ENCODE measurements around the gene BPTF.
"Not testable (repeated sequence)": the region's sequence is repeated elsewhere in the genome, so short reads cannot be mapped to it uniquely, and the experiment has no call there.

The BPTF gene

DNA sequence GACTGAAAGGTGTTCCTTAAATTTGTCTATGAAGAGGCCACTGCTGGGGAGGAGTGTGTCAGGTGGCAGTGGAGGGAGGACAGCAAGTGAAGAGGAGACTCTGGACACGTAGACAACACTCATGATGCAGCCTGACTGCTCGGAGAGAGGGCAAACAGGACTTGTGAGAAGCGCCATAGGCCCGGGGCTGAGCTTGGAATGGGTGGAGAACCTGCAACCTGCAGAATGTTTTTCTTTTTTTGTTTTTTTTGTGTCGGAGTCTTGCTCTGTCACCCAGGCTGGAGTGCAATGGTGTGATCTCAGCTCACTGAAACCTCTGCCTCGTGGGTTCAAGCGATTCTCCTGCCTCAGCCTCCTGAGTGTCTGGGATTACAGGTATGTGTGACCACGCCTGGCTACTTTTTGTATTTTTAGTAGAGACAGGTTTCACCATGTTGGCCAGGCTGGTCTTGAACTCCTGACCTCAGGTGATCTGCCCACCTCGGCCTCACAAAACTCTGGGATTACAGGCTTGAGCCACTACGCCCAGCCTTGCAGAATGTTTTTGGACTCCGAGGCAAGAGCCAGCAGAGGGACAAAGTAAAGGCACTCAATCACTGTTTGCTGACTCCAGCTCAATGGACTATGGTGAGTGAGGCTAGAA is 189.9 kb downstream of the BPTF start:
- DNase-seq (ENCODE audit: low spot score), result no peak

DNA sequence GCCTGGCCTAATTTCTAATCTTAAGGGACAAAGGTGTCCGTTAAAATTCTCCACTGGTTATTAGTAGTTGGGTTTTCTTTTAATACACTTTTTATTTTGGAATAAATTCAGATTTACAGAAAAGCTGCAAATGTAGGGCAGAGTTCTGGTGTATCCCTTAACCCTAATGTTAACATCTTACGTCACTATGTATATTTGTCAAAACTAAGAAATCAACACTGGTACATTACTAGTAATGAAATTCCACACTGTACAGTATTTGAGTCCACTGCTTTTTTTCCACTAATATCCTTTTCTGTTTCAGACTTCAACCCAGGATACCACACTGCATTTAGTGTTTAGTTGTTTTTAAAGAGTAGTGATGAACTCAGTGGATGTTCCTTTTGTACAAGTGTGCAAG is 191.5 kb downstream of the BPTF start:
- no peak for DNase-seq (ENCODE audit: low spot score)

DNA sequence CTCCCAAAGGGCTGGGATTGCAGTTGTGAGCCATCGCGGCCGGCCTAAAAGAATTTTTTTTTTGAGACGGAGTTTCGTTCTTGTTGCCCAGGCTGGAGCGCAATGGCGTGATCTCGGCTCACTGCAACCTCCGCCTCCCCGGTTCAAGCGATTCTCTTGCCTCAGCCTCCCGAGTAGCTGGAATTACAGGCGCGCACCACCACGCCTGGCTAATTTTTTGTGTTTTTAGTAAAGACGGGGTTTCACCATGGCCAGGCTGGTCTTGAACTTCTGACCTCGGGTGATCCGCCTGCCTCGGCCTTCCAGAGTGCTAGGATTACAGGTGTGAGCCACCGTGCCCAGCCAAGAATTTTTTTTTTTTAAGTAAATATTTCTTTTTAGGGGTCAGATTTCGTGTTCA is 193.2 kb downstream of the BPTF start:
- DNase-seq (ENCODE audit: low spot score), result not testable (repeated sequence)

DNA sequence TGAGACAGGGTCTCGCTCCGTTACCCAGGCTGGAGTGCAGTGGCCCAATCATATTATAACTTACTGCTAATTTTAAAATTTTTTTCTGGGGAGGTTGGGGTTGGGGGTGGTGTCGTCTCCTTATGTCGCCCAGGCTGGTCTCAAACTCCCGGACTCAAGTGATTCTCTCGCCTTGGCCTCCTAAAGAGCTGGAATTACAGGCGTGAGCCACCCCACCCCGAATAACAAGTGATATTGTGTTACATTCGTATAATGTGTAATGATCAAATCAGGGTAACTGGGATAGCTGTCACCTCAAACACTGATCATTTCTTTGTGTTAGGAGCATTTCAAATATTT is 194.0 kb downstream of the BPTF start:
- DNase-seq (ENCODE audit: low spot score), result no peak

DNA sequence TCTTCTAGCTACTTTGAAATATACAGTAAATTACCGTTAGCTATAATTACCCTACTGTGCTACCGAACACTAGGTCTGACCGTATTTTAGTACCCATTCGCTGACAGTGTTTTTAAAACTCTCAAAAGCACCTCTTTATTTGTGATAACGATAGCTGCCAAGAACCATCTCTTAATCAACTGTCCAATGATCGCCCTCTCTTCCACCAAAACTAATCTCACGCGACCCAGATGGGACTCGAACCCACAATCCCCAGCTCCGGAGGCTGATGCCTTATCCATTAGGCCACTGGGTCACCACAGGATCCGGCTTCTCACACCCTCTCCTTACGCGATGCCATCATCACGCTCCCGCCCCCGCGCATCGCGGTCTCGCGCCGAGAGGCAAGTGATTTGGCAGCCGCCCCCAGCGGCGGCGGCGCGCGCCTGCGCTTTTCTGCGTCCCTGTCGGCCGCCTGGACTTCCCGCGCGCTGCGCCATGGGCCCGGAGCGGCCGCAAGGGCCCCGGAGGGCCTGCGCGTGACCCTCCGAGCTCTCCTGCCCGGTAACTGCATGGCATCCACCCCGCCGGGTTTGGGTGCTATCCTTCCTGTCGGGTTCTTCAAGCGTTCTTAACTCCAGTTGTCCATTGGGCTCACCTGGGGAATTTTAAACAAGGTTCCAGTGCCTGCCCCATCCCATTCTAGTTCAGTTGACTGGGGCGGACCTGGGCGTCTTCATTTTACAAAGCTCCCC is 194.5 kb downstream of the BPTF start:
- DNase-seq (ENCODE audit: low spot score), result peak; percentile 98

DNA sequence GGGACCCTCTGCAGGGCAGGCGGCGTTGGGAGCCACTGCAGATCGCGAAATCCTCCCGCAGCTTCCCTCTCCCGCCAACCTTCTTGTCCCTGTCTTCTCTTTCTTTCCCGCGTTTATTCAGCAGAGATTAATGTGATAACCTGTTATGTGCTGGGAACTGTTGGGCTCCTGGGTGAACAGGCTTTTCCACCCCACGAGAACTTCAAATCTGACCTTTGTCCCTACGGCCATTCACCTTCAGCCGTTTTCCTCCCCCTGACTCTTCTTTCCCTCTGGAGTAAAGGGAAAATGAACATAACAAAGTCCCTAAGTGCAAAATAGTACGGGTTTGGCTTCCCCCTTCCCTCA is 195.1 kb downstream of the BPTF start:
- no peak for DNase-seq (ENCODE audit: low spot score)

DNA sequence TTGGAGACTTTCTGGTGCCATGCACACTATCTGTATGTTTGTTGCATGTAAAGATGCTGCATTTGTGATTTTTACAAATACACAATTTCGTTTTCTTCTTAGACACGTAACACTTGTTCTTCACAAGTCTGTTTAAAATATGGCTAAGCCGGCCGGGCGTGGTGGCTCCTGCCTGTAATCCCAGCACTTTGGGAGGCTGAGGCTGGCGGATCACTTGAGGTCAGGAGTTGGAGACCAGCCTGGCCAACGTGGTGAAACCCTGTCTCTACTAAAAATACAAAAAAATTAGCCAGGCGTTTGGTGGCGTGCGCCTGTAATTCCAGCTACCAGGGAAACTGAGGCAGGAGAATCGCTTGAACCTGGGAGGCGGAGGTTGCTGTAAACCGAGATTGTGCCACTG is 195.5 kb downstream of the BPTF start:
- not testable (repeated sequence) for DNase-seq (ENCODE audit: low spot score)

DNA sequence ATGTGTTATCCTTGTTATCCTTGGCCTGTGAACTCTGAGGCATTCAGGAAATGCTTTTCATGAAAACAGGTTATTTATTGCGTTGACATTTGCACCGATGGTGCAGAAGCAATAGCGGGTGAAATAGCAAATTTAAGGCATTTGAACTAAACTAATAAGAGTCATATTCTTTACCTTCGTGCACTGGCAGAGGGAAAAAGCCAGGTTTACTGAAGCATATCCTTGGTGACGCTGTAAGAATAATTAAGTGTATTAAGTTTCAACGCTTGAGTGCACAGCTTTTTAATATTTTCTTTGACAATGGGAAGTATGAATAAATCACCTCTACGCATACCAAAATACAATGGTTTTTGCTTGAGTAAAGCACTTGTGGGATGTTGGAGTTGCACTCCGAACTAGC is 196.7 kb downstream of the BPTF start:
- no peak for DNase-seq (ENCODE audit: low spot score)

DNA sequence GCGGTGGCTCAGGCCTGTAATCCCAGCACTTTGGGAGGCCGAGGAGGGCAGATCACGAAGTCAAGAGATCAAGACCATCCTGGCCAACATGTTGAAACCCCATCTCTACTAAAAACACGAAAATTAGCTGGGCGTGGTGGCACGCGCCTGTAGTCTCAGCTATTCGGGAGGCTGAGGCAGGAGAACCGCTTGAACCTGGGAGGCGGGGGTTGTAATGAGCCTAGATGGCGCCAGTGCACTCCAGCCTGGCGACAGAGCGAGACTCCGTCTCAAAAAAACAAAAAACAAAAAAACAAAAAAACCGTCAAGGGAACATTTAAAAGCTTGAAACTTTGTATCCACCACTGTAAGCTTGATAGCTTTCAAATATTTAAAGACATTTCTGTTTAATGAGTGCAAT is 197.2 kb downstream of the BPTF start:
- not testable (repeated sequence) for DNase-seq (ENCODE audit: low spot score)

DNA sequence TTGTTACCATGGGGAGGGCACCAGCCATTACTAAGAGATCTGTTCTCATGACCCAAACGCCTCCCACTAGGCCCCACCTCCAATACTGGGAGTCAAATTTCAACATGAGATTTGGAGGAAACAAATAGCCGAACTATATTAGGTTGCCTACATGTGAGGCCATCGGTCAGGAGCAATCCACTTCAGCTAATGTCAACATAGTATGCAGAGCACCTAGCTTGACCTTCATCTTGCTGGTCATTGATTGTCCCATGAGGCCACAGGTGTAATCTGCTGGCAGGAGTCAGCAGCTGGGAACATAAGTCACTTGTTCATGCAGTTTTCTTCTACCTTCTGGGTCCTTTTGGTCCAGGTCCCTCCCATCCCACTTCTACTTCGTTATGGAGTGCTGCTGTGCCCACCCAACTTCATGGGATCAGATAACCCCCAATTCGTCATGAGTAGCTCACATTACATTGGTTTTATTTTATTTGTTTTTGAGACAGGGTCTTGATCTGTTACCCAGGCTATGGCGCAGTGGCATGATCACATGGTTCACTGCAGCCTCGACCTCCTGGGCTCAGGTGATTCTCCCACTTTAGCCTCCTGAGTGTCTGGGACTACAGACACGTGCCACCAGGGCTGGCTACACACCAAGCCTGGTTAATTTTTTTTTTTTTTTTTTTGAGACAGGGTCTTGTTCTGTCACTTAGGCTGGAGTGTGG is 204.4 kb downstream of the BPTF start:
- no peak for DNase-seq (ENCODE audit: low spot score)

Data from NAMALWA (cell line).